Ovary (tissue), 9 donors: Measurements from ENCODE around the gene TALDO1. TPM values are rescaled to one million over a fixed set of nuclear protein-coding genes. Genes with fewer than 3 reads are reported as not detected.

ENCODE experiments used
- DNase-seq, 5 donors: peaks; one replicate each; pipeline ENCODE4 v3.0.0-alpha.2; 2019 to 2020
- H3K27ac ChIP-seq, 2 donors: fragments of 200-600 bp; one replicate each; pipeline versions ENCODE4 v1.5.1 to v1.8.0; 2019 to 2022
- H3K27me3 ChIP-seq: fragments of 200-600 bp; one replicate; pipeline ENCODE4 v1.8.0; 2022
- H3K36me3 ChIP-seq: fragments of 200-600 bp; sonication (generic); one replicate; pipeline ENCODE4 v1.5.1; 2019
- H3K4me1 ChIP-seq: one replicate; pipeline ENCODE4 v1.8.1; 2013; ENCODE audit warnings: mild to moderate bottlenecking, moderate library complexity; ENCODE audit not compliant: insufficient read depth
- H3K4me3 ChIP-seq: fragments of 200-600 bp; sonication (generic); one replicate; pipeline ENCODE4 v1.5.1; 2017
- H3K9me3 ChIP-seq, 2 donors: fragments of 200-600 bp in 1 of 2; sonication (generic) in 1 of 2; one replicate each; pipeline versions ENCODE4 v1.5.1 to v1.8.1; 2013 to 2019; ENCODE audit warnings: mild to moderate bottlenecking in 1 of 2, moderate library complexity in 1 of 2
- EP300 ChIP-seq: sonication (generic); formaldehyde crosslinking; IDR thresholded peaks from one replicate; pipeline ENCODE4 v1.6.1; 2017; ENCODE audit warnings: antibody characterized with exemption
- POLR2A ChIP-seq: fragments of 450-650 bp; IDR thresholded peaks from one replicate; pipeline ENCODE4 v1.6.1; 2017; ENCODE audit warnings: antibody characterized with exemption, mild to moderate bottlenecking, moderate library complexity
- WGBS, 3 donors: extraction: QIAGEN DNeasy Blood & Tissue Kit in 1 of 3; methylation state at CpG; one replicate each; pipeline versions ENCODE4 v1.1.5 to v1.1.7; 2013 to 2017; 5-methylcytosine and 5-hydroxymethylcytosine counted together
- intact Hi-C, 4 donors: fragments of 100-400 bp; cut with DNase I; formaldehyde crosslinking; loops; one replicate each; pipeline versions ENCODE4 v1.11.0 to v1.15.1; 2022 to 2023
- polyA plus RNA-seq, 2 donors: library from polyadenylated mRNA; stranded (reverse); fragments of 200-250 nt in 1 of 2; fragments of 350-450 nt in 1 of 2; fragmentation: Illumina TruSeq in 1 of 2; extraction: RNeasy Lipid Tissue Mini Kit (QIAGEN cat#74804) in 1 of 2; gene quantifications; one replicate each; pipeline ENCODE4 v1.2.3, GENCODE V29; 2013 to 2014
- total RNA-seq, 7 donors: library from RNA; depleted of rRNA in 2 of 7; stranded (reverse); fragments of >200 nt in 2 of 7; fragmentation: NEBNext Ultra II Directional in 3 of 7; extraction: Animal tissue kit (Norgen Biotek cat#: 25700) in 3 of 7; gene quantifications; one replicate each; pipeline versions ENCODE4 v1.1.0 to v1.2.4, GENCODE V29; 2016 to 2023
- TF ChIP-seq, protein P1 (sequence below), 3 donors: fragments of 450-650 bp in 2 of 3; fragments of 200-600 bp in 1 of 3; IDR thresholded peaks; one replicate each; pipeline versions ENCODE4 v1.5.1 to v1.8.0; 2016 to 2022; ENCODE audit warnings: antibody characterized with exemption in 3 of 3, mild to moderate bottlenecking in 1 of 3
- donor health status: DM: no; HTN: no; CAD: no; lungs with moderate emphysema.
- donor health status: DM: no; HTN: no; CAD: no.
- donor health status: Bipolar disorder and iron deficiency.
- donor health status: DM: yes; HTN: yes; CAD: no.
- donor health status: DM: no; HTN: no; CAD: no.
- donor health status: DM: yes; HTN: yes; CAD: no.

TALDO1 gene
- total and polyA plus RNA-seq, 9 donors: 75.0 to 134 (median 110) TPM

DNA sequence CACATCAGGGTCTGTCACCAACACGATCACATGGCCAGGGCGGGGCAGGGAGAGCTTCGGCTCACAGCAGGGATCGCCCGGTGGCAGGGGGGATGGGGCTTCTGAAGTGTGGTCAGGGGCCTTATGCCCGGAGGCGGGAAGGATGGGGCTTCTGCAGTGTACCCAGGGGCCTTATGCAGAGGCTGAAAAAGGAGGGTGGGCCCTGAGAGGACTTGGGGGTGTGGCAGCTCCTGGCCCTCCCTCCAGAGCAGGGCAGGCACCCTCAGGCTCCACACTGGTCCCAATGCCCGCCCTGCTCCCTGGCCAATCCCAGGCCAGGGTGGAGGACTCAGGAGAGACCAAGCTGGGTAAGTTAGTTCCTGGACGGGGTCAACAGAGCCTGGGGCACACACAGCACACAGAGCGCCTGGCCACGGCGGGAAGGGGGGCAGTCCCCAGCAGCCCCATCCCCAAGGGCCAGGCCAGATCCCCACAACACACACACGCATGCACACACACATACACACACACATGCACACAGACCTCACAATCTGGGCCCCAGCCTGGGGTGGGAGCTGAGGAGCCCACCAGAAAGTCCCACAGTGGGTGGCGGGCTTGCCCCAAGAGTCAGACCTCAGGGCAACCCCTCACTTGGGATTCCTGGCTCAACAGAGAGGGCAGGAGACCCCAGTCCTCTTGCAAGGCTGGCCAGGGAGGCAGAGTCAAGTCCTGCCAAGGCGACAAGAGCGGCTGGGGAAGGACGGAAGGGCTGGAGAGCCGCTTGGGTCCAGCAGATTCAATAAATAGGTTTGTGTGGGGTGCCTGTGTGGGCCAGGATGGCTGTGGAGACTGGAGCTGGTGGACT is 43.7 kb downstream of the TALDO1 start:
- H3K4me1 ChIP-seq: peaks cover 8% of the 10 kb centered on the region
- H3K27ac ChIP-seq: no peak overlapping the region
- intact Hi-C loops: no loop called here
- H3K36me3 ChIP-seq: no peaks in the 10 kb centered on the region
- H3K4me3 ChIP-seq: no peak overlapping the region
- DNase-seq: peak in 1 of 5 donors; percentile 26
- no peak for TF ChIP-seq POLR2A
- TF ChIP-seq, protein P1, sequence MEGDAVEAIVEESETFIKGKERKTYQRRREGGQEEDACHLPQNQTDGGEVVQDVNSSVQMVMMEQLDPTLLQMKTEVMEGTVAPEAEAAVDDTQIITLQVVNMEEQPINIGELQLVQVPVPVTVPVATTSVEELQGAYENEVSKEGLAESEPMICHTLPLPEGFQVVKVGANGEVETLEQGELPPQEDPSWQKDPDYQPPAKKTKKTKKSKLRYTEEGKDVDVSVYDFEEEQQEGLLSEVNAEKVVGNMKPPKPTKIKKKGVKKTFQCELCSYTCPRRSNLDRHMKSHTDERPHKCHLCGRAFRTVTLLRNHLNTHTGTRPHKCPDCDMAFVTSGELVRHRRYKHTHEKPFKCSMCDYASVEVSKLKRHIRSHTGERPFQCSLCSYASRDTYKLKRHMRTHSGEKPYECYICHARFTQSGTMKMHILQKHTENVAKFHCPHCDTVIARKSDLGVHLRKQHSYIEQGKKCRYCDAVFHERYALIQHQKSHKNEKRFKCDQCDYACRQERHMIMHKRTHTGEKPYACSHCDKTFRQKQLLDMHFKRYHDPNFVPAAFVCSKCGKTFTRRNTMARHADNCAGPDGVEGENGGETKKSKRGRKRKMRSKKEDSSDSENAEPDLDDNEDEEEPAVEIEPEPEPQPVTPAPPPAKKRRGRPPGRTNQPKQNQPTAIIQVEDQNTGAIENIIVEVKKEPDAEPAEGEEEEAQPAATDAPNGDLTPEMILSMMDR (IDR thresholded peaks at IDR 0.05): no peak
- TF ChIP-seq EP300: no peak
- H3K27me3 ChIP-seq: no peaks in the 10 kb centered on the region
- WGBS, 3 donors: 54 to 65% (median 62%) methylated on average over 16 to 18 of the region's 18 CpGs
- no peaks in the 10 kb centered on the region for H3K9me3 ChIP-seq

DNA sequence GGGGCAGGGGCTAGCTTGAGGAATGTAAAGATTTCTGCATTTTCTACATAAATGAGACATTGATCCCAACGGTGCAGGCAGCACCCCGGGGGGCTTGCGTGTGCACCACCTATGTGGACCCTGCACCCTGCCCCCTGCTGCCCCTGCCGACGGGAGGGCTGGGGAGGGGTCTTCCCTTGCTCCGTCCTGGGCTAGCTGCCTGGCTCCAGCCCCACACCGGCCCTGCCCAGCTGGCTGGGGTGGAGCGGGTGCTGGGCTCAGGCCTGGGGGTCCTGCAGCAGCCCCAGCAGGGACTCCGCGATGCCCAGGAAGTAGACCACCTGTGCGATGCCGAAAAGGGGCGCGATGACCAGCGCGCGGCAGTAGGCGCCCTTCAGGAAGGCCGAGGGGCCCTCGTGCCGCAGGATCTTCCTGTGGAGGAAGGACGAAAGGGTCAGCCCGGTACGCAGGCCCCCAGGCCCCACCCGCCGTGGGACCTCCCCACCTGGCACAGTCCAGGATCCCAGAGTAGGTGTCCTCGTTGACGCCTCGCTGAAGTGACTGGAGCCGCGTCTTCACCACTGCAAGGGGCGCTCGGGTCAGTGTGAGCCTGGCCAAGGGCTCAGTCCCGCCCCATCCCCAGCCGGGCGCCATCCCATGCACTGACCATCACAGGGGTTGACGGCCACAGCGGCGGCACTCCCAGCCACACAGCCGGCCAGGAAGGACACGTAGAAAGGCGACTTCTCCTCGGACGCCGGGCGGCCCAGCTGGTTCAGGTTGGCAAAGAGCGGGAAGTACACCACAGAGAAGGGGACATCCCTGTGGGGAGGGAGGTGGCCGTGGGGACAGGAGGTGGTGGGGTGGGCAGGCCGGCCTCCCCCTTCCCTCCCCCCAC is 44.6 kb downstream of the TALDO1 start:
- Histone ChIP-seq H3K9me3 (no peaks in the 10 kb centered on the region), H3K27me3 (no peaks in the 10 kb centered on the region), H3K36me3 (no peaks in the 10 kb centered on the region), H3K27ac (no peak overlapping the region), H3K4me3 (no peak overlapping the region), H3K4me1 (peaks cover 13% of the 10 kb centered on the region)
- DNase-seq: peak in 2 of 5 donors; percentile 26 to 46
- 83 to 92% (median 89%) methylated on average over 46 to 49 of the region's 49 CpGs for WGBS, 3 donors
- intact Hi-C loops: no loop called here
- TF ChIP-seq, protein P1 (IDR thresholded peaks at IDR 0.05): no peak
- TF ChIP-seq POLR2A (no peak), EP300 (no peak)

DNA sequence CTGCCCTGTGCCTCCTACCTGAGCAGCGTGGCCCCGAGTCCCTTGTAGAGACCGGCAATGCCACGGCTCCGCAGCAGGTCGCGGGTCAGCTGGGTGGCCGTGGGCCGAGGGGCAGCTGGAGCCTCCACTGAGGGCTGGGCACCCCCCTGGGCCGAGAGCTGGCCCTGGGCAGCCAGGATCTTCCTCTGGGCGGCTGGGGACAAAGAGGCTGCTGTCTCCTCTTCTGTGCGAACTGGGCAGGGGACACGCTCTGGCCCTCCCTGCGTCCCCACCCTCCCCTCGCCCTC is 45.2 kb downstream of the TALDO1 start:
- TF ChIP-seq POLR2A: no peak
- no peak for TF ChIP-seq EP300
- TF ChIP-seq, protein P1 (IDR thresholded peaks at IDR 0.05): no peak
- H3K27ac ChIP-seq: no peak overlapping the region
- H3K4me3 ChIP-seq: no peak overlapping the region
- H3K9me3 ChIP-seq: no peaks in the 10 kb centered on the region
- H3K36me3 ChIP-seq: no peaks in the 10 kb centered on the region
- H3K4me1 ChIP-seq: peaks cover 13% of the 10 kb centered on the region
- intact Hi-C loops: no loop called here
- 89 to 92% (median 92%) methylated on average over 15 of the region's 15 CpGs for WGBS, 3 donors
- no peak for DNase-seq
- no peaks in the 10 kb centered on the region for H3K27me3 ChIP-seq

DNA sequence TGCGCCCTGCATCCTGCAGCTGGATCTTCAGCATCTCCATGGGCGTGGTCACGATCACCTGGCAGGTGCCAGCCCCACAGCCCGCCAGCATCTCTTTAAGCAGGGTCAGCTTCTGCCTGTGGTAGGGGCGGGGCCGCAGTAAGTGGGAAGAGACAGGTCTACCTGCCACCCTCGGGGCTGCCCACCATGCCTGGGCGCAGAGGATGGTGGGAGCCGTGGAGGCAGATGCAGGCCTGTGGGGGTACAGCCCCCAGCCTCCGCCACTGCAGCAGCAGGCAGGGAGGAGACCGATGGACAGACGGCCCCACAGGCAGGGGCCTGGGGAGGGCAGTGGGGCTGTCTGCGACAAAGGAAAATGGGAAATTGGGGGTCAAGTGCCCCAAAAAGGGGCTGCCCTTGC is 45.6 kb downstream of the TALDO1 start:
- TF ChIP-seq, protein P1 (IDR thresholded peaks at IDR 0.05): no peak
- TF ChIP-seq POLR2A (no peak), EP300 (no peak)
- no peak overlapping the region for H3K4me3 ChIP-seq
- H3K27ac ChIP-seq: no peak overlapping the region
- WGBS, 3 donors: 88 to 93% (median 93%) methylated on average over 13 of the region's 13 CpGs
- no peaks in the 10 kb centered on the region for H3K36me3 ChIP-seq
- H3K9me3 ChIP-seq: no peaks in the 10 kb centered on the region
- DNase-seq: no peak
- intact Hi-C loops: no loop called here
- peaks cover 13% of the 10 kb centered on the region for H3K4me1 ChIP-seq
- no peaks in the 10 kb centered on the region for H3K27me3 ChIP-seq
